Endothelial cell (in vitro differentiated cells): ENCODE results near the gene N4BP2L2. TPM values are rescaled to one million over a fixed set of nuclear protein-coding genes. Genes with fewer than 3 reads are reported as not detected.

Experiments used
- DNase-seq: peaks from one replicate; pipeline ENCODE4 v3.0.0; 2021; ENCODE audit warnings: low spot score
- H3K27ac Mint-ChIP-seq: one replicate; pipeline ENCODE4 v1.8.0; 2021; ENCODE audit warnings: mixed read lengths, inconsistent platforms; ENCODE audit not compliant: unreplicated experiment
- H3K27me3 Mint-ChIP-seq: one replicate; pipeline ENCODE4 v1.8.0; 2021; ENCODE audit warnings: mild to moderate bottlenecking, moderate library complexity, mixed read lengths, inconsistent platforms; ENCODE audit not compliant: unreplicated experiment
- H3K36me3 Mint-ChIP-seq: one replicate; pipeline ENCODE4 v1.8.0; 2021; ENCODE audit warnings: mild to moderate bottlenecking, low read depth, mixed read lengths, inconsistent platforms; ENCODE audit not compliant: unreplicated experiment
- H3K4me1 Mint-ChIP-seq: one replicate; pipeline ENCODE4 v1.8.0; 2021; ENCODE audit warnings: mild to moderate bottlenecking, mixed read lengths, inconsistent platforms; ENCODE audit not compliant: unreplicated experiment
- H3K4me3 Mint-ChIP-seq: one replicate; pipeline ENCODE4 v1.8.0; 2021; ENCODE audit warnings: mild to moderate bottlenecking, mixed read lengths, inconsistent platforms; ENCODE audit not compliant: unreplicated experiment
- H3K9me3 Mint-ChIP-seq: one replicate; pipeline ENCODE4 v1.8.0; 2021; ENCODE audit warnings: mixed read lengths, inconsistent platforms; ENCODE audit not compliant: unreplicated experiment
- CTCF ChIP-seq: fragments of 200-600 bp; sonication (generic); IDR thresholded peaks from one replicate; pipeline ENCODE4 v1.5.0; 2021; ENCODE audit warnings: antibody characterized with exemption; ENCODE audit not compliant: unreplicated experiment
- total RNA-seq: library from RNA; stranded (reverse); fragmentation: NEBNext Ultra II Directional; extraction: Animal tissue kit (Norgen Biotek cat#: 25700); gene quantifications from one replicate; pipeline ENCODE4 v1.2.1, GENCODE V29; 2021; ENCODE audit not compliant: unreplicated experiment

N4BP2L2 gene
- total RNA-seq, 1 donor from 2014 or later, result 81.1 TPM

GRCh38 chr13:32542221-32542620 is 3.6 kb upstream of the N4BP2L2 start:
- no peaks in the 10 kb centered on the region for H3K27me3 Mint-ChIP-seq
- H3K4me3 Mint-ChIP-seq, result no peak overlapping the region
- no peak for DNase-seq
- H3K9me3 Mint-ChIP-seq, result no peaks in the 10 kb centered on the region
- no peak overlapping the region for H3K27ac Mint-ChIP-seq
- TF ChIP-seq CTCF, result no peak
- peaks cover 7% of the 10 kb centered on the region for H3K36me3 Mint-ChIP-seq
- H3K4me1 Mint-ChIP-seq, result peaks cover 11% of the 10 kb centered on the region

GRCh38 chr13:32538143-32538620 is 413 bp downstream of the N4BP2L2 start:
- TF ChIP-seq CTCF, result no peak
- Mint-ChIP-seq H3K27ac (peak overlapping the region; percentile 98), H3K4me1 (peaks cover 11% of the 10 kb centered on the region), H3K9me3 (no peaks in the 10 kb centered on the region), H3K36me3 (peaks cover 10% of the 10 kb centered on the region), H3K4me3 (peak overlapping the region; percentile 99), H3K27me3 (peaks cover 2% of the 10 kb centered on the region)
- DNase-seq, result peak; percentile 19

DNA sequence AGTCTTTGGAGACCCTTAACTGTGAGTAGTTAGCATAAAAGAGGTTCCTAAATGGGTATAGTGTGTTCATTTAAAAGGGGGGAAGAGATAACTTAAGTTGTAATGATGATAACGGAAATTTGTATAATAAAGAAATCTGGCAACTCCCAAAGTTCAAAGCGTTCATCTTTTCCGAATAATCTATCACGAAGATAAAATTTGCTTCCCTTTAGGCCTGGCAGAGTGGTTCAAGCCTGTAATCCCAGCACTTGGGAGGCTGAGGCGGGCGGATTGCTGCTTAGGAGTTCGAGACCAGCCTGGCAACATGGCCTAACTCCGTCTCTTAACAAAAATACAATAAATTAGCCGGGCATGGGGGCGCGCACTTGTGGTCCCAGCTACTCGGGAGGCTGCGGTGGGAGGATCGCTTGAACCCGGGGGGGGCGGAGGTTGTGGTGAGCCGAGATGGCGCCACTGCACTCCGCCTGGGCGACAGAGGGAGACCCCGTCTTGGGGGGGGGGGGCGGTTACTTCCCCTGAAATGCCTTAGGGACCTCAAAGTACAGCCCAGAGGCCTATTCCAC is 934 bp downstream of the N4BP2L2 start:
- Mint-ChIP-seq H3K27me3 (peaks cover 2% of the 10 kb centered on the region), H3K36me3 (peaks cover 10% of the 10 kb centered on the region), H3K4me1 (peaks cover 11% of the 10 kb centered on the region), H3K9me3 (no peaks in the 10 kb centered on the region), H3K27ac (peak overlapping the region; percentile 98), H3K4me3 (peak overlapping the region; percentile 99)
- no peak for TF ChIP-seq CTCF
- peak; percentile 9 for DNase-seq

DNA sequence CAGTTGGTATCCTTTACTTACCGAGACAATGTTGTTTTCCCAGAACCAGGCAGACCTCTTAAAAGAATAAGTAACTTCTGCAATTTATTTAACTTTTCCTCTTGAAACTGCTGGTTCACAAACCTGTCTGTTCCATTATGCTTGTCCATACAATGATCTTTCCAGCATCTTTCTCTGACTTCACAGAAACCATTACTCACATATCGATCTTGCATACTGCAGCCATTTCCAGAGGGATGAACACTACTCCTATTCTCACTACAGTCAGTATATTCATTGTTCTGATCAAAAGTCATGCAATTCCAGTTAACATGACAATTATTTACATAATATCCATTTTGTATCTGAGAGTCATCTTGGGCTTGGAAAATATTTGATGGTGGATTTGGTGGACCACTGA is 2.8 kb downstream of the N4BP2L2 start:
- H3K4me3 Mint-ChIP-seq, result no peak overlapping the region
- H3K27ac Mint-ChIP-seq, result no peak overlapping the region
- DNase-seq, result no peak
- peaks cover 10% of the 10 kb centered on the region for H3K36me3 Mint-ChIP-seq
- no peak for TF ChIP-seq CTCF
- no peaks in the 10 kb centered on the region for H3K9me3 Mint-ChIP-seq
- H3K27me3 Mint-ChIP-seq, result peaks cover 2% of the 10 kb centered on the region
- H3K4me1 Mint-ChIP-seq, result peaks cover 13% of the 10 kb centered on the region

DNA sequence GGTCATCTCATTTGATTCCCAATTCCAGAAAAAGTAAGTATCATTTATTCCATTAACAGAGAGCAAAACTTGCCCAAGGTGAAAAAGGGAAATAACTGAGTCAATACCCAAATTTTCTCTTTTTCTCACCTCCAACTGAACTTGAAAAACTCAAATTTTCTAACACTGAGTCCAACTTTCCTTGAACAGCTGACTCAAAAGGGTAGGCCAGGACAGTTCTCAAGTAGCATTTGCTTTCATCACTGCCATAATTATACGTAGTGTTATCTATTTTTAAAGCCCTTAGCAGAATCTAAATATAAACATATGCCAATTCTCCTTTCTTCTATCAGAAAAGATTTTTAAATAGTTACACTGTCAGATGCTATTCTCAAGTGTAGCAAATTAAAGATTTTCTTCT is 3.5 kb downstream of the N4BP2L2 start:
- Mint-ChIP-seq H3K4me3 (no peak overlapping the region), H3K4me1 (peaks cover 13% of the 10 kb centered on the region), H3K36me3 (peaks cover 10% of the 10 kb centered on the region), H3K27ac (no peak overlapping the region), H3K9me3 (no peaks in the 10 kb centered on the region), H3K27me3 (peaks cover 2% of the 10 kb centered on the region)
- DNase-seq, result no peak
- no peak for TF ChIP-seq CTCF
